22Rv1 (cell line): ENCODE data around the gene MYOC.

Source experiments
- ZFX ChIP-seq: fragments of 450-650 bp; IDR thresholded peaks from 2 replicates; pipeline ENCODE4 v1.6.1; 2017; ENCODE audit warnings: antibody characterized with exemption, borderline replicate concordance
- TF ChIP-seq, protein P1 (sequence below): fragments of 450-650 bp; IDR thresholded peaks from 2 replicates; pipeline ENCODE4 v1.5.1; 2017; ENCODE audit warnings: mild to moderate bottlenecking

DNA sequence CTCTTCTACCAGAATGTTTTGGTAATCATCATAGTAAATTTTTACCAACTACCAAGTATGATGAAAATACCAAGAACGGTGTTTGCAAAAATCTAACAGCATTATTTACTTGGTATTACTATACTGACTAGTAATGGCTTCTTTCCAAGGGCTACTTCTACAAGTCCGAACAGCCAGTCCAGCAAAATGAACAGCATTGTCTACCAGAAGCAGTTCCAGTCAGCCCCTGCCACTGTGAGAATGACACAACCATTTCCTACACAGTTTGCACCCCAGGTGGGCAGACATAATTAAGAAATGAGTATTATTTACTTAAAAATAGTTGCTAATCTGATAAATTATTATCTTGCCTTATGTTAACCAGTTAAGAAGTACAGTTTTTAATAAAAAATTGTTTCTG, 64.3 kb downstream of the MYOC start:
- TF ChIP-seq, protein P1, sequence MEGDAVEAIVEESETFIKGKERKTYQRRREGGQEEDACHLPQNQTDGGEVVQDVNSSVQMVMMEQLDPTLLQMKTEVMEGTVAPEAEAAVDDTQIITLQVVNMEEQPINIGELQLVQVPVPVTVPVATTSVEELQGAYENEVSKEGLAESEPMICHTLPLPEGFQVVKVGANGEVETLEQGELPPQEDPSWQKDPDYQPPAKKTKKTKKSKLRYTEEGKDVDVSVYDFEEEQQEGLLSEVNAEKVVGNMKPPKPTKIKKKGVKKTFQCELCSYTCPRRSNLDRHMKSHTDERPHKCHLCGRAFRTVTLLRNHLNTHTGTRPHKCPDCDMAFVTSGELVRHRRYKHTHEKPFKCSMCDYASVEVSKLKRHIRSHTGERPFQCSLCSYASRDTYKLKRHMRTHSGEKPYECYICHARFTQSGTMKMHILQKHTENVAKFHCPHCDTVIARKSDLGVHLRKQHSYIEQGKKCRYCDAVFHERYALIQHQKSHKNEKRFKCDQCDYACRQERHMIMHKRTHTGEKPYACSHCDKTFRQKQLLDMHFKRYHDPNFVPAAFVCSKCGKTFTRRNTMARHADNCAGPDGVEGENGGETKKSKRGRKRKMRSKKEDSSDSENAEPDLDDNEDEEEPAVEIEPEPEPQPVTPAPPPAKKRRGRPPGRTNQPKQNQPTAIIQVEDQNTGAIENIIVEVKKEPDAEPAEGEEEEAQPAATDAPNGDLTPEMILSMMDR, result no peak
- no peak for TF ChIP-seq ZFX
